Mammary epithelial cell (primary cell): ENCODE measurements around the gene SCN1B.

Experiments used
- EZH2 ChIP-seq: IDR thresholded peaks from 2 replicates; pipeline ENCODE4 v1.6.1; 2012; ENCODE audit warnings: low read length, inconsistent platforms, borderline replicate concordance
- TF ChIP-seq, protein P1 (sequence below), 2 donors: IDR thresholded peaks in 1 of 2; conservative IDR thresholded peaks in 1 of 2; 2 replicates each; pipeline ENCODE4 v1.5.1; 2011 to 2012; ENCODE audit warnings: inconsistent platforms in 2 of 2, low read length in 2 of 2, mild to moderate bottlenecking in 2 of 2, control low read depth in 1 of 2, low read depth in 1 of 2; ENCODE audit not compliant: insufficient read depth in 1 of 2; ENCODE audit errors: extremely low read depth in 1 of 2

DNA sequence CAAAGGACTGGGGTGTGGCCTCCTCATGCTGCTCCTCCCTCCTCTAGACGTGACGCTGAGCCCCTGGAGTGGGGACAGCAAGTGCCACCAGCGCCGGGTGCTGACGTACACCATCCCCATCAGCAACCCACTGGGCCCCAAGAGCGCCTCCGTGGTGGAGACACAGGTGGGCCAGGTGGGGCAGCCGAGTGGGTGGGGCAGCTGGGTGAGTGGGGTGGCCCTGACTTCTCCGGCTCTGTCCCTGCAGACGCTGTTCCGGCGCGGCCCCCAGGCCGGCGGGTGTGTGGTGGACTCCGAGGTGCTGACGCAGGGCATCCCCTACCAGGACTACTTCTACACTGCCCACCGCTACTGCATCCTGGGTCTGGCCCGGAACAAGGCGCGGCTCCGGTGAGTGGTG lies 11.1 kb upstream of the SCN1B start:
- TF ChIP-seq, protein P1, sequence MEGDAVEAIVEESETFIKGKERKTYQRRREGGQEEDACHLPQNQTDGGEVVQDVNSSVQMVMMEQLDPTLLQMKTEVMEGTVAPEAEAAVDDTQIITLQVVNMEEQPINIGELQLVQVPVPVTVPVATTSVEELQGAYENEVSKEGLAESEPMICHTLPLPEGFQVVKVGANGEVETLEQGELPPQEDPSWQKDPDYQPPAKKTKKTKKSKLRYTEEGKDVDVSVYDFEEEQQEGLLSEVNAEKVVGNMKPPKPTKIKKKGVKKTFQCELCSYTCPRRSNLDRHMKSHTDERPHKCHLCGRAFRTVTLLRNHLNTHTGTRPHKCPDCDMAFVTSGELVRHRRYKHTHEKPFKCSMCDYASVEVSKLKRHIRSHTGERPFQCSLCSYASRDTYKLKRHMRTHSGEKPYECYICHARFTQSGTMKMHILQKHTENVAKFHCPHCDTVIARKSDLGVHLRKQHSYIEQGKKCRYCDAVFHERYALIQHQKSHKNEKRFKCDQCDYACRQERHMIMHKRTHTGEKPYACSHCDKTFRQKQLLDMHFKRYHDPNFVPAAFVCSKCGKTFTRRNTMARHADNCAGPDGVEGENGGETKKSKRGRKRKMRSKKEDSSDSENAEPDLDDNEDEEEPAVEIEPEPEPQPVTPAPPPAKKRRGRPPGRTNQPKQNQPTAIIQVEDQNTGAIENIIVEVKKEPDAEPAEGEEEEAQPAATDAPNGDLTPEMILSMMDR (conservative IDR thresholded peaks at IDR 0.05 in 1 of 2, IDR thresholded peaks at IDR 0.05 in 1 of 2; ENCODE audit: extremely low read depth in 1 of 2, insufficient read depth in 1 of 2, low read depth in 1 of 2, low read length in 2 of 2) = no peak
- no peak for TF ChIP-seq EZH2
